ENCODE measurements around the gene C16orf96. TPM values are rescaled to one million over a fixed set of nuclear protein-coding genes. Genes with fewer than 3 reads are reported as not detected.

C16orf96 gene
- total RNA-seq, 2 experiments from 2014 or later: 0.07 to 0.30 TPM

DNA sequence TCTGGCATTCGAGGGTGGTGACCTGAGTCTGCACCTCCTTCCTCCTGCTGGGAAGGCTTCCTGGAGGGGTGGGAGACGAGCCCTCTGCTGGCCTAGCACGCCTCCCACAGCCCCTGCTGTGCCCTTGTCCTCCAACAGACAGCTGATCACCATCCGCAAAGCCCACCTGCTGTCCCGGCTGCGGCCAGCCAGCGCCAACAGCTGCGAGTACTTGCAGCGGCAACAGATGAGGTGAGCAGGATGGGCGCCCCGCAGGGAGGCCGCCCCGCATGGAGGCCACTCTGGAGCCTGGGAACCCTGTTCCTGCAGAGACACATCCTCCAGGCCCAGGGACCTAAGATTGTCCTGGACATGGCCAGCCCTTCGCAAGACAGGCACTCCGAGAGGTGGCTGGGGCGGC, 36.9 kb downstream of the C16orf96 start:
- DNase-seq: no peak
- Mint-ChIP-seq H3K9me3 (no peaks in the 10 kb centered on the region), H3K36me3 (ENCODE audit: low read depth) (no peaks in the 10 kb centered on the region), H3K27ac (no peak overlapping the region), H3K4me3 (no peak overlapping the region), H3K4me1 (ENCODE audit: low read depth) (no peaks in the 10 kb centered on the region), H3K27me3 (ENCODE audit: low read depth) (no peaks in the 10 kb centered on the region)
- CTCF ChIA-PET: interaction anchor here (0.7 to 4.1 kb wide), 2 partner anchors 7 to 469 kb away, joined by 5 to 16 read pairs; no protein-coding TSS in a partner anchor
- intact Hi-C loops (cut with micrococcal nuclease): no loop called here

DNA sequence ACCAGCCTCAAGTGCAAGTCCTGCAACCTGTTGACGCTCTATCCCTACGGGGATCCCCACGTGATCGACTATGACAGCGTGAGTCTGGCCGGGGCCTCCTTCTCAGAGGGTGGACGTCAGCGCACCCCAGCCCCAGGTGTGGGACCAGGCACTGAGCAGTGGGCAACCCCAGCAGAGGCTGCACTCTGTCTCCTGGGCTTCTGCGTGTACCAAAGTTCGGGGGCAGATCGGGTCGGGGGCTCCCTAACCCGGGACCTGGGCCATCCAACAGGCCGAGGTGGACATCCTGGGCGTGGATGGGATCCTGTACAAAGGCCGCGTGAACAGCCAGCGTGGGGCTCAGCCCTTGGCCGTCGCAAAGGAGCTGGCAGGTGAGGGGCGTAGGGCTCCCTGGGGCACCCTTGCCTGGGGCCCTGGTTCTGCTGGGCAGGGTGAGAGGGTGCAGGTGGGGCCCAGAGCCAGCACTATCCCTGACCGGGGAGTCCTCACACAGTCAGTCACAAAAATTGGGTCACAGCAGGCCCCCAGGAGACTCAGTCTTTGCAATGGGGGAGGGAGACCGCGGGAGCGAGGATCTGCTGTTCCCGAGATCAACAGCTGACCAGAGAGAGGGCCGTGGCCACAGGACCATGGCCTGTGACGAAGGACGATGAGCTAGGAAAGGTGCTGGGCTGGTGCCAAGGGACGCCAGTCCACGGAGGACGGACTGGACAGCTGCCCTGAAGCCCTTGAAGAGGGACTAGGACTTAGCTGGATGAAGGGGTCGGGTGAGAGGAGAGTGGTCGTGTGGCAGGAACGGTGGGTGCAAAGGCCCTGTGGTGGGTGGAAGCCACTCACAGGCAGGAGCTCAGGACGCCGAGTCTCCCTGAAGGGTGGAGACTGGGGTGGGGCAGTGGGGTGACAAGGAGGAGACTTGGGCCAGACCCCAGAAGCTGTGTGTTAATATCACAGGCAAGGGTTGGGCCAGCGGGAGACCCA, 38.6 kb downstream of the C16orf96 start:
- Mint-ChIP-seq H3K4me1 (ENCODE audit: low read depth) (no peaks in the 10 kb centered on the region), H3K27me3 (ENCODE audit: low read depth) (no peaks in the 10 kb centered on the region), H3K4me3 (no peak overlapping the region), H3K36me3 (ENCODE audit: low read depth) (no peaks in the 10 kb centered on the region), H3K9me3 (no peaks in the 10 kb centered on the region), H3K27ac (no peak overlapping the region)
- CTCF ChIA-PET: interaction anchor here (1.5 to 4.1 kb wide), 2 partner anchors 9 to 89 kb away, joined by 3 to 16 read pairs; no protein-coding TSS in a partner anchor
- no peak for DNase-seq
- intact Hi-C loops (cut with micrococcal nuclease): no loop called here

DNA sequence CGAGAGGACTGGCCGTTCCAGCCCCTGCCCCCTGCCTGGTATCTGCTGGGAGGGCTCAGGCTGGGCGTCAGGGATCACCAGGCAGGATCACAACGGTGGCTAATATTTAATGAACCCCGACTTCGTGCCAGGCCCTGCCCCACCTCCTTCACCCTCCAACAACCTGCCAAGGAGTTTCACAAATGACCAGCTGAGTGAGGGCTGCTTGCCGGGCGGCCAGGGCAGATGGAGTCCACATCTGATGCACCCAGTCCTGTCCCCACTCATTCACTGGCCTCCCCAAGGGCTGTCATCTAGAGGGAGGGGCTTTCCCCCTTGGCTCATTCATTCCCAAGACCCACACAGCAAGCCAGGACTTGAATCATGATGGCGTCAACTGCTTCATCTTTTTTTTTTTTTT, 41.0 kb downstream of the C16orf96 start:
- no peaks in the 10 kb centered on the region for H3K9me3 Mint-ChIP-seq
- CTCF ChIA-PET: interaction anchor here (4.1 kb wide), 1 partner anchor 11 kb away, joined by 16 read pairs; no protein-coding TSS in a partner anchor
- no peak overlapping the region for H3K4me3 Mint-ChIP-seq
- H3K4me1 Mint-ChIP-seq (ENCODE audit: low read depth): no peaks in the 10 kb centered on the region
- no peak overlapping the region for H3K27ac Mint-ChIP-seq
- no peaks in the 10 kb centered on the region for H3K27me3 Mint-ChIP-seq (ENCODE audit: low read depth)
- DNase-seq: no peak
- intact Hi-C loops (cut with micrococcal nuclease): no loop called here
- H3K36me3 Mint-ChIP-seq (ENCODE audit: low read depth): no peaks in the 10 kb centered on the region

DNA sequence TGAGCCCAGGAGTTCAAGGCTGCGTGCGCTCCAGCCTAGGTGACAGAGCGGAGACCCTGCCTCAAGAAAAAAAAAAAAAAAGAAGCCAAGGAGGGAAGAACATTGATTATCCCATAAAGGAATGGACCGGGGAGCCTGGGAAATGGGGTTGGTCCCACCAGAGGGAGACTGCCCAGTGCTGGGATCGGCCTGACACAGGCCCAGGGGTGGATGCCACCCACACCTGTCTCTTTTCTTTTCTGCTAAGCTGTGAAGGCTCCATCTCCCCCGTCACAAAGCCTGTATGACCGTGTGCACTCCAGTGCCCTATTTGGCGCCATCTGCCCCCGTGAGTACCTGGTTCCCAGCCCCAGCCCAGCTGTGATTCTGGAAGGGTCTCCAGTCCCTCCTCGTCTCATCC, 42.9 kb downstream of the C16orf96 start:
- DNase-seq: no peak
- no peak overlapping the region for H3K27ac Mint-ChIP-seq
- H3K36me3 Mint-ChIP-seq (ENCODE audit: low read depth): no peaks in the 10 kb centered on the region
- no peaks in the 10 kb centered on the region for H3K9me3 Mint-ChIP-seq
- H3K27me3 Mint-ChIP-seq (ENCODE audit: low read depth): no peaks in the 10 kb centered on the region
- H3K4me1 Mint-ChIP-seq (ENCODE audit: low read depth): no peaks in the 10 kb centered on the region
- intact Hi-C loops (cut with micrococcal nuclease): no loop called here
- CTCF ChIA-PET: interaction anchor here (0.7 kb wide), 1 partner anchor 25 kb away, joined by 3 read pairs; the partner anchor contains the start of gene MGRN1
- H3K4me3 Mint-ChIP-seq: no peak overlapping the region

DNA sequence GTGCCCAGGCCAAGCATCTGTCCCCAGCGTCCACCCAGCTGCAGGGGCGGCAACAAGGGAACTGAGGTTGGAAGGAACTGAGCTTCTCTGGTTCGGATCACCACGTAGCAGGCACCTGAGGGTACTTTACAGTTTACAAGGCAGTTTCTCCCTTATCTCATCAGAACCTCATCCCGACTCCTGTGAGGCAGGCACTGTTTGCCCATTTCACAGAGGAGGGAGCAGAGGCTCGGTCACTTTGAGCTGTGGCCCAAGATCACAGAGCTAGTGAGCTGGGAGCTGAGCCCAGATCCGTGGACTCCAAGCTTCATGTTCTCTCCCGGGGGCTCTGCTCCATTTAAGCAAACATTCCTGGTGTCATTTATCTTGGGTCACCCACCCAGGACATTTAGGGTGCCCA, 43.4 kb downstream of the C16orf96 start:
- H3K4me1 Mint-ChIP-seq (ENCODE audit: low read depth): no peaks in the 10 kb centered on the region
- H3K4me3 Mint-ChIP-seq: no peak overlapping the region
- no peak overlapping the region for H3K27ac Mint-ChIP-seq
- H3K9me3 Mint-ChIP-seq: no peaks in the 10 kb centered on the region
- H3K27me3 Mint-ChIP-seq (ENCODE audit: low read depth): no peaks in the 10 kb centered on the region
- no peaks in the 10 kb centered on the region for H3K36me3 Mint-ChIP-seq (ENCODE audit: low read depth)
- DNase-seq: no peak
- intact Hi-C loops (cut with micrococcal nuclease): no loop called here
- CTCF ChIA-PET: no interaction called here

DNA sequence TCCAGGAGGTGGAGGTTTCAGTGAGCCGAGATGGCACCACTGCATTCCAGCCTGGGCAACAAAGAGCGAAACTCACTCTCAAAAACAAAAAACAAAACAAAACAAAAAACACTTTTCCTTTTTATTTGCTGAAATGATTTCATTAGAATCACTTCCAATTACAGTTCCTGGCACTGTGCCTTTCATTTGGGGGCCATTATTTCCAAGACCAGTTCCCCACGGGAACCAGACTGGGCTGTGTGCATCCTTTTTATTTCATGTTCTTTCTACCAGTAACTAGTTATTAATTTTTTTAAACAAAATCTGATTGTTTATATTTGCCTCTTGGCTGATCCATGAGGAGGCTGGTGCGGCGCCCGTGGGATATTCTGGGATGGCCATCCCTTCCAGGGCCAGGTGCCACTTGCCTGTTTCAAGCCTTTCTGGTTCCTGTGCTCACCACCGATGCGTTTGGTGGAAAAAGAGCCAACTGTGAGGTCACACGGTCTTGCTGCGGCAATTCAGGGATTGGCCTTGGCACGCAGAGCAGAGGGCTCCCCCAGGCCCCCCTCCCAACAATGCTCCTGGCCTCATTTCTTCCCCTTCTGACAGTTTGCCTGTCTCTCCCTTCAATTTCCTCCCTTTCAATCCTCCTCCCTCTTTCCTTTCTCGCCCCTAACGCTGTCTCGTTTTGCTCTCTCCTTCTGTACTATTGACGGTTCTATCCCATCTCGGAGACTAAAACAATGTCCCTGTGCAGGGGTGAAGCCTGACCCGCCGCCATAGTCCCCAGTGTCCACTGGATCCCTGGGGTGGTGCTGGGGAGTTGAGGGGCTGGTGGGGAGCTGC, 45.1 kb downstream of the C16orf96 start:
- Mint-ChIP-seq H3K27ac (no peak overlapping the region), H3K4me3 (no peak overlapping the region), H3K9me3 (no peaks in the 10 kb centered on the region), H3K4me1 (ENCODE audit: low read depth) (no peaks in the 10 kb centered on the region), H3K36me3 (ENCODE audit: low read depth) (no peaks in the 10 kb centered on the region), H3K27me3 (ENCODE audit: low read depth) (no peaks in the 10 kb centered on the region)
- intact Hi-C loops (cut with micrococcal nuclease): no loop called here
- no peak for DNase-seq
- CTCF ChIA-PET: interaction anchor here (0.8 kb wide), 1 partner anchor 15 kb away, joined by 3 read pairs; no protein-coding TSS in a partner anchor

DNA sequence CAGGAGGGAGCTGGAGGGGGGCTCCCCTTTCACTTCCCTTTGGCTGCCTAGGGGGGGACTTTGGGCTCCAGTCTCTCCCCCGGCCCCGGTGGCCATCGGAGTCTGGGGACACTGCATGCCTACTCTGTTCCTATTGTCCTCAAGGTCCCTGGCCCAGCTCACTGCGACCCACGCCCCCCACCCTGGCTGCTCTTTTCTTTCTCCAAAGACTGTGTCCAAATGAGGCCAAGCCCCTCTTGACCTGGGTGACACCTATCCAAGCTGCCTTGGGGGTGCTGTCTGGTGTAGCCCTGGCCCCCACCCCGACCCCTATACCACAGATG, 45.7 kb downstream of the C16orf96 start:
- Mint-ChIP-seq H3K36me3 (ENCODE audit: low read depth) (no peaks in the 10 kb centered on the region), H3K27me3 (ENCODE audit: low read depth) (no peaks in the 10 kb centered on the region), H3K4me1 (ENCODE audit: low read depth) (no peaks in the 10 kb centered on the region), H3K9me3 (no peaks in the 10 kb centered on the region), H3K27ac (no peak overlapping the region), H3K4me3 (no peak overlapping the region)
- DNase-seq: no peak
- CTCF ChIA-PET: interaction anchor here (0.8 kb wide), 1 partner anchor 16 kb away, joined by 3 read pairs; no protein-coding TSS in a partner anchor
- intact Hi-C loops (cut with micrococcal nuclease): no loop called here

DNA sequence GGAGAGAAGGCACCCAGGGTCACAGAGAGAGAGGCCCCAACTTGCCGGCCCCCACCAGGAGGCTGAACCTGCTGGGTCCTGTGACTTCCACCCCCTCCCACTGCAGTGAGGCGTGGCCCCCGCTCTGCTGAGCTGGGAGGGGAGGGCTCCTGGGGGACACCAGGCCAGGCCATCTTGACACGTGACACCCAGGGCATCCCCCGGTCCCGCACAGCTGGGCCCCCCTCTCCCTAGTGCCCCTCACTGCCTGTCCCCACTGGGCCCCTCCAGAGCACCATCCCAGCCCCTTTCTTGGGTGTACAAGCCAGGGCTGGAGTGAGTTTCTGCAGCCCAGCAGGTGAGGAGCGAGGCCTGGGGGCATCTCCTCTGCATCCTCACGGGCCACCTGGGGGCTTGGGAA, 46.2 kb downstream of the C16orf96 start:
- intact Hi-C loops (cut with micrococcal nuclease): no loop called here
- CTCF ChIA-PET: interaction anchor here (0.8 to 1.5 kb wide), 2 partner anchors 17 kb away, joined by 3 to 7 read pairs; no protein-coding TSS in a partner anchor
- no peaks in the 10 kb centered on the region for H3K4me1 Mint-ChIP-seq (ENCODE audit: low read depth)

DNA sequence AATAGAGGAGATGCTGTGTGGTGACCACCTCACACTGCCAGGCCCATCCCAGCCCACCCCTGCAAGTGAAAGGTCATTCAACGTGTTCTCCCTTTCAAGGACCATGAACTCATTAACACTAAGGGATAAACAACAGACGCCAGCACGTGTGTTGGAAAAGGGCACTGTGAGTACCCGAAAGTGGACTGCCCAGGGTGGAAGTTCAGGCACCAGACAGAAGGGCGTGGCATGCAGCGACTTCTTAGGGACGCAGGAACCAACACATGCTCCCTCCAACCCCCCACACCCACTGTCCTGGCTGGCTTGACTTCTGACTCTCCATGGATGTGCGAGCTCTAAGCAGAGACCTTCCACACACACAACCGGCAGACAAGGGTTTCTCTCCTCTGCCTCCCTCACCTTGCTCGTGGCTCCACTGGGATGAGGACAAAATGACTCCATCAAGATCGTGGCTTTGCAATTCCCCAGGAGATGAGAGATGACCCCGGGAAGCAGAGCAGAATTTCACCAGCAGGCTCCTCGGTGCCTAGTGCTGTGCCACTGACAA, 47.6 kb downstream of the C16orf96 start:
- no peak overlapping the region for H3K27ac Mint-ChIP-seq
- CTCF ChIA-PET: interaction anchor here (1.5 kb wide), 1 partner anchor 18 kb away, joined by 7 read pairs; no protein-coding TSS in a partner anchor
- intact Hi-C loops (cut with micrococcal nuclease): no loop called here
- no peaks in the 10 kb centered on the region for H3K36me3 Mint-ChIP-seq (ENCODE audit: low read depth)
- DNase-seq: no peak
- H3K4me1 Mint-ChIP-seq (ENCODE audit: low read depth): no peaks in the 10 kb centered on the region
- no peaks in the 10 kb centered on the region for H3K9me3 Mint-ChIP-seq
- no peak overlapping the region for H3K4me3 Mint-ChIP-seq
- H3K27me3 Mint-ChIP-seq (ENCODE audit: low read depth): no peaks in the 10 kb centered on the region

More for the DNA sequence above, 46.2 kb downstream of the C16orf96 start:
- DNase-seq: no peak
- Mint-ChIP-seq H3K36me3 (ENCODE audit: low read depth) (no peaks in the 10 kb centered on the region), H3K27ac (no peak overlapping the region), H3K27me3 (ENCODE audit: low read depth) (no peaks in the 10 kb centered on the region), H3K9me3 (no peaks in the 10 kb centered on the region), H3K4me3 (no peak overlapping the region)

DNA sequence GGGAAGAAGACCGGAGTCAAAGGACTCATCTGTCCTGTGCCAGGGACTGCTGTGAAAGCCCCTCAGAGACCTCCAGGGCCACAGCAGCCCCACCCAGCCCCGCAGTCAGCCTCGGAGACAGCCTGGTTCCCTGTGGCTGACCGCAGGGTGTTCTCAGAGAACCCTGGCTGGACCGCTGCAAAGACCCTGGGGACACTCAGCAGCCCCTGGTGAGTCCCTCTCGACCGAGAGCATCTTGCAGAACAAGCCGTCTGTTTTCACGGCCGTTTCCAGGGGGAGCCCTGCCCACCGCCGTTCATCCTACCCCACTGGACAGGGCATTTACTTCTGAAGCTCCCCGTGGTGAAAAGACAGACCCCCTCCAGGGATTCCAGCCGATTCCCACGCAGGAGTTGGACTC, 48.3 kb downstream of the C16orf96 start:
- H3K4me3 Mint-ChIP-seq: no peak overlapping the region
- intact Hi-C loops (cut with micrococcal nuclease): no loop called here
- no peak for DNase-seq
- CTCF ChIA-PET: interaction anchor here (1.6 kb wide), 1 partner anchor 19 kb away, joined by 3 read pairs; no protein-coding TSS in a partner anchor
- H3K4me1 Mint-ChIP-seq (ENCODE audit: low read depth): no peaks in the 10 kb centered on the region
- no peaks in the 10 kb centered on the region for H3K36me3 Mint-ChIP-seq (ENCODE audit: low read depth)
- H3K27ac Mint-ChIP-seq: no peak overlapping the region
- H3K9me3 Mint-ChIP-seq: no peaks in the 10 kb centered on the region
- no peaks in the 10 kb centered on the region for H3K27me3 Mint-ChIP-seq (ENCODE audit: low read depth)

DNA sequence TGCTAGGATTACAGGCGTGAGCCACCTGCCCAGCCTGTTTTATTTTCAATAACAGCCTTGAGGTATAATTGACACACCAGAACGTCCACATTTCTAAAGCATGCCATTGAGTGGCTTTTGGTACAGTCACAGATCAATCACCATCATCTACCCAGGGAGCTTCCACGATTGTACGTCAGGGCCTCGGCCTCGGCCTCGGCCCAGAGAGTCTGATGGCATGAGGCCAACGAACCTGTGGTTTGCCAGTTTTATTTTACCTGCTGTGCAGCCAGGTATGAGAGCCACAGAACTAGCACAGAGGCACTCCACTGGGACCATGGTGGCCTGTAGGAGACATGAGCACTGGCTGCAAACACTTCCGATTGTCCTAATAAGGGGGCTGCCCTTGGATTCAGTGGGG, 50.2 kb downstream of the C16orf96 start:
- CTCF ChIA-PET: no interaction called here
- H3K27me3 Mint-ChIP-seq (ENCODE audit: low read depth): no peaks in the 10 kb centered on the region
- H3K4me1 Mint-ChIP-seq (ENCODE audit: low read depth): no peaks in the 10 kb centered on the region
- intact Hi-C loops (cut with micrococcal nuclease): no loop called here
- H3K27ac Mint-ChIP-seq: no peak overlapping the region
- DNase-seq: no peak
- H3K36me3 Mint-ChIP-seq (ENCODE audit: low read depth): no peaks in the 10 kb centered on the region
- H3K9me3 Mint-ChIP-seq: no peaks in the 10 kb centered on the region
- no peak overlapping the region for H3K4me3 Mint-ChIP-seq

Data from activated naive CD4-positive, alpha-beta T cell treated with anti-CD3 and anti-CD28 coated beads for 36 hours (primary cell).